SK-N-SH treated with all-trans-retinoic acid at 6 μM for 48 hours (cell line): ENCODE measurements around the gene FANCC.

ENCODE experiments used
- OSR1 ChIP-seq: fragments of 250-450 bp; sonication (Bioruptor Pico); IDR thresholded peaks from 2 replicates; pipeline ENCODE4 v1.8.0; 2022; ENCODE audit warnings: moderate library complexity, mild to moderate bottlenecking, inconsistent platforms
- PATZ1 ChIP-seq: fragments of 250-450 bp; sonication (Bioruptor Pico); IDR thresholded peaks from 2 replicates; pipeline ENCODE4 v1.8.0; 2020; ENCODE audit warnings: mild to moderate bottlenecking, moderate library complexity, borderline replicate concordance
- POU6F1 ChIP-seq: fragments of 250-450 bp; sonication (Bioruptor Pico); IDR thresholded peaks from 2 replicates; pipeline ENCODE4 v1.8.0; 2021; ENCODE audit warnings: low read depth, mild to moderate bottlenecking, moderate library complexity, borderline replicate concordance
- RARB ChIP-seq: fragments of 250-450 bp; sonication (Bioruptor Pico); IDR thresholded peaks from 2 replicates; pipeline ENCODE4 v1.8.0; 2021; ENCODE audit warnings: mild to moderate bottlenecking, moderate library complexity
- TF ChIP-seq, protein P1 (sequence below): fragments of 250-450 bp; sonication (Bioruptor Pico); IDR thresholded peaks from 2 replicates; pipeline ENCODE4 v1.5.1; 2020; ENCODE audit warnings: low read depth, mild to moderate bottlenecking, moderate library complexity

DNA sequence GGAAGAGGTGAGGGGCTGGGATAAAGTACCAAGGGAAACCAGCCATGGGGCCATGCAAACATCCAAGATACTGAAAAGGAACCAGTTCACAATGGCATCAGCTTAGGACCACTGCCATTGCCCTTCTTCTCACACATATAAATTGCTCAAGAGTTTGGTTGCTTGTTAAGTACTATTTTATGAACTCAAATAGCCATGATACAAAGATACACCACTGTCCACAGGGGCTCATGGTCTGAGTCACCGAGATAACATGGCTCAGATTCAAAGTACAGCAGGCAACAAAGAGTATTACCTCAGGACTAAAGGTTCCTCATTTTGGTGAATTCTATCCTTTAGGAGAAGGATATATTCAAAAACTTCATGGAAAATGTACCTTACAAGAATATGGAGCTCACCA lies 55.6 kb downstream of the FANCC start:
- TF ChIP-seq PATZ1 (CRISPR knock-in tag) = no peak
- TF ChIP-seq OSR1 (CRISPR knock-in tag) = no peak
- no peak for TF ChIP-seq POU6F1
- no peak for TF ChIP-seq RARB (CRISPR knock-in tag)
- TF ChIP-seq, protein P1, sequence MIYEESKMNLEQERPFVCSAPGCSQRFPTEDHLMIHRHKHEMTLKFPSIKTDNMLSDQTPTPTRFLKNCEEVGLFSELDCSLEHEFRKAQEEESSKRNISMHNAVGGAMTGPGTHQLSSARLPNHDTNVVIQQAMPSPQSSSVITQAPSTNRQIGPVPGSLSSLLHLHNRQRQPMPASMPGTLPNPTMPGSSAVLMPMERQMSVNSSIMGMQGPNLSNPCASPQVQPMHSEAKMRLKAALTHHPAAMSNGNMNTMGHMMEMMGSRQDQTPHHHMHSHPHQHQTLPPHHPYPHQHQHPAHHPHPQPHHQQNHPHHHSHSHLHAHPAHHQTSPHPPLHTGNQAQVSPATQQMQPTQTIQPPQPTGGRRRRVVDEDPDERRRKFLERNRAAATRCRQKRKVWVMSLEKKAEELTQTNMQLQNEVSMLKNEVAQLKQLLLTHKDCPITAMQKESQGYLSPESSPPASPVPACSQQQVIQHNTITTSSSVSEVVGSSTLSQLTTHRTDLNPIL (CRISPR knock-in tag) = no peak
